ENCODE measurements around the gene SYT11.
"Not testable (repeated sequence)": the region's sequence is repeated elsewhere in the genome, so short reads cannot be mapped to it uniquely, and the experiment has no call there.

Gene SYT11

DNA sequence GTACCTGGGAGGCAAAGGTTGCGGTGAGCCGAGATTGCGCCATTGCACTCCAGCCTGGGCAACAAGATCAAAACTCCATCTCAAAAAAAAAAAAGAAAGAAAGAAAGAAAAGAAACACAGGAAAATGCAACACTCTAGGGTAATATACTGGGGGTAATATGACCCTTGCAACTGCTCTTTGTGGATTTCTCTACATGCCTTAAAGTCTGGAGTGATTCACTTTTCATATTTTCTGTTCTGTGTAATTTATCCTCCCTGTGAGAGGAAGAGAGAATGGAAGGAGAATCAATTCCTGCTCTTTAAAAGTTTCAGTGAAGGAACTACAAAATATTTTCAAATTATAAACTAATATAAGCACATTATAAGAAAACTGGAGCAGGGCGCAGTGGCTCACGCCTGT, 29.1 kb downstream of the SYT11 start:
- no peak for FAIRE-seq
- DNase-seq (ENCODE audit: insufficient read length) = no peak
- no peak for TF ChIP-seq POLR2A (IDR thresholded peaks at IDR 0.05; ENCODE audit: low read depth, low read length)
- no peak for TF ChIP-seq POLR2AphosphoS5 (IDR thresholded peaks at IDR 0.05; ENCODE audit: low read depth, low read length)
- no peak for TF ChIP-seq TAF1 (IDR thresholded peaks at IDR 0.05; ENCODE audit: borderline replicate concordance, low read depth, low read length)

DNA sequence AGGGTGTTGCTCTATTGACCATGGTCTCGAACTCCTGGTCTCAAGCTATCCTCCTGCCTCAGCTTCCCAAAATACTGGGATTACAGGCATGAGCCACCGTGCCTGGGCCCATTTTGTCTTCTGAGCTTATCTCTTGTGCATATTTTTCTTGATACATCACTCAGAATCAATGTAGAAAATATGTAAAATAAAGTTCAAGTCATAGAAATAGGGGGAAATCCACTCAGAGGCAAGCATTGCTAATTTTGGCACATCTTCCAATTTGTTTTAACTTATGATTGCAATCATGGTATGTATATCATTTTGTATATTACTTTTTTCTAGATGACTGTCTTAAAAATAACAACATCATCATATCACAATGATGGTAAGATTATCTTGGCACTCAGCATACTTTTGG, 30.2 kb downstream of the SYT11 start:
- FAIRE-seq (no peak), DNase-seq (ENCODE audit: insufficient read length) (no peak)
- no peak for TF ChIP-seq POLR2AphosphoS5 (IDR thresholded peaks at IDR 0.05; ENCODE audit: low read depth, low read length)
- TF ChIP-seq TAF1 (IDR thresholded peaks at IDR 0.05; ENCODE audit: borderline replicate concordance, low read depth, low read length) = no peak
- TF ChIP-seq POLR2A (IDR thresholded peaks at IDR 0.05; ENCODE audit: low read depth, low read length) = no peak

DNA sequence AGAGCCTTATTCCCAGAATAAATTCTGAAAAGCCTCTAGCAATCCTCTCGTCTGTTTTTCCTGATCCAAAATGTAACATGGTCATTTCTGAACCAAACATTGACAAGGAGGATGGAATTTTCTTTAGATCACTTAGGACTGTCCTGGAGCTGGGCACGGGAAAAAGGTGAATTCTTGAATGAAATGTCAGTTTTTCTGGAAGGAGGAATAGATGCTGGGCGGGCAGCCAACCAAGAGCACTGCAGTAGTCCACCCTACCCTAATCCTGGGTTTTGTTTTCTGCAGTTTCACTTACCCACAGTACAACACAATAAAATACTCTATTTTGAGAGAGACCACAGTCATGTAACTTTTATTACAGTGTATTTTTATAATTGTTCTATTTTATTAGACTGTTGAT, 30.9 kb downstream of the SYT11 start:
- FAIRE-seq (no peak), DNase-seq (ENCODE audit: insufficient read length) (no peak)
- TF ChIP-seq POLR2AphosphoS5 (IDR thresholded peaks at IDR 0.05; ENCODE audit: low read depth, low read length) (no peak), POLR2A (IDR thresholded peaks at IDR 0.05; ENCODE audit: low read depth, low read length) (no peak), TAF1 (IDR thresholded peaks at IDR 0.05; ENCODE audit: borderline replicate concordance, low read depth, low read length) (no peak)

DNA sequence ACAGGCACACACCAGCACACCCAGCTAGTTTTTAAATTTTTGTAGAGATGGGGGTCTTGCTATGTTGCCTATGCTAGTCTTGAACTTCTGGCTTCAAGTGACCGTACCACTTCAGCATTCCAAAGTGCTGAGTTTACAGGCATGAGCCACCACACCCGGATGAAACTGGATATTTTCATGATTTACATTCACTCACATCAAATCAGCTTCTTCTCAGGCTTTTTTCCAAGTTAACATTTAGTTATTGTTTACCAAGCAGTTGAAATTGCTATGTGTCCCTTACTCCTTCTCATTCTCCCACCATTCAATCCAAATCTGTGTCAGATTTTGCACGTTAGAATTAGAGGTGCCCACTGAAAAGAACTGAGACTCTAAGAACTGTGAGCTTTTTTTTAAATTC, 33.4 kb downstream of the SYT11 start:
- DNase-seq (ENCODE audit: insufficient read length) (no peak), FAIRE-seq (no peak)
- TF ChIP-seq POLR2A (IDR thresholded peaks at IDR 0.05; ENCODE audit: low read depth, low read length) (no peak), POLR2AphosphoS5 (IDR thresholded peaks at IDR 0.05; ENCODE audit: low read depth, low read length) (no peak), TAF1 (IDR thresholded peaks at IDR 0.05; ENCODE audit: borderline replicate concordance, low read depth, low read length) (no peak)

DNA sequence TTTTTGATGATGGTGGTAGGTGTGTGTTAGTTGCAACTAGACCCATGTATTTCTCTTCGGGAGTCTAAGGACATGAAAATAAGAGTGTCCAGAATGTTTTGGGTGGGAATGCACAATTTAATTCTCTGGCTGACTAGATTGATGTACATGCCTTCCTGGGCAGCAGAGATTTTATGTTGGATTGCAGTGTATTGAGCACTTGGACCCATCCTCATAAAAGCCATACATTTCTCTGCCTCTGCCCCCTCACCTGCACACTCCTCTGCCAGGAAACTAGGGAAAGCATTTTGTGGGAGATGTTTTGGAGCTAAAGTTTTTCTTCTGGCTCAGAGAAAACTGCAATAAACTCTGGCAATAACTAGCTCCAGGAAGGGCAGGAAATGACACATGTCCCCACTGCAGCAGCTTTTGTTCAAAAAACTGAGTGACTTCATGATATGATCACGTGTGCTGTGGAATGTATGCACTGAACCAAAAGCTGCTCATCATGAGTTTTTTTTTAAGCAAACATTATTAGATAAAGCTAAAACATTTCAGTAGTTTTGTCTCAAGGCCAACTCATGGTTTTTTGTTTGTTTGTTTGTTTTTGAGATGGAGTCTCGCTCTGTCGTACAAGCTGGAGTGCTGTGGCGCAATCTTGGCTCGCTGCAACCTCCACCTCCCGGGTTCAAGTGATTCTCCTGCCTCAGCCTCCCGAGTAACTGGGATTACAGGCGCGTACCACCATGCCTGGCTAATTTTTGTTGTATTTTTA, 34.2 kb downstream of the SYT11 start:
- no peak for TF ChIP-seq POLR2AphosphoS5 (IDR thresholded peaks at IDR 0.05; ENCODE audit: low read depth, low read length)
- TF ChIP-seq TAF1 (IDR thresholded peaks at IDR 0.05; ENCODE audit: borderline replicate concordance, low read depth, low read length) = no peak
- no peak for TF ChIP-seq POLR2A (IDR thresholded peaks at IDR 0.05; ENCODE audit: low read depth, low read length)
- FAIRE-seq = no peak
- DNase-seq (ENCODE audit: insufficient read length) = no peak

DNA sequence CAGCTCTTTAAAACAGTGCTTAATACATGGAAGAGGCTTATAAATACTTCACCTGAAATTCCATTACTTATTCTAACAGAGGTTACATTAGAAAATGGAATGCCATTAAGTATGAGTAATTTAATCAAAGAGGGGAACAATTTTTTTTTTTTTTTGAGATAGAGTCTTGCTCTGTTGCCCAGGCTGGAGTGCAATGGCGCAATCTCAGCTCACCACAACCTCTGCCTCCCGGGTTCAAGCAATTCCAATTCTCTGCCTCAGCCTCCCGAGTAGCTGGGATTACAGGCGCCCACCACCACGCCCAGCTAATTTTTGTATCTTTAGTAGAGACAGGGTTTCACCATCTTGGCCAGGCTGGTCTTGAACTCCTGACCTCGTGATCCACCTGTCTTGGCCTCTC, 36.2 kb downstream of the SYT11 start:
- DNase-seq (ENCODE audit: insufficient read length); FAIRE-seq: not testable (repeated sequence)

DNA sequence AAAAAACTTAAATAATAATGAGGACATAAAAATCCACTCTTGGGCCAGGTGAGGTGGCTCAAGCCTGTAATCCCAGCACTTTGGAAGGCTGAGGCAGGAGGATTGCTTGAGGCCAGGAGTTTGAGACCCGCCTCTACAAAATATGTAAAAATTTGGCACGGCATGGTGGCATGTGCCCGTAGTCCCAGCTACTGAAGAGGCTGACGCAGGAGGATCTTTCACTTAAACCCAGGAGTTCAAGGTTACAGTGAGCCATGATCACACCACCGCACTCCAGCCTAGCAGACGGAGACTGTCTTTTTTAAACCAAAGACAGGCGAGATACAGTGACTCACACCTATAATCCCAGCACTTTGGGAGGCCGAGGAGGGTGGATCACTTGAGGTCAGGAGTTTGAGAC, 37.1 kb downstream of the SYT11 start:
- not testable (repeated sequence) for DNase-seq (ENCODE audit: insufficient read length); FAIRE-seq

DNA sequence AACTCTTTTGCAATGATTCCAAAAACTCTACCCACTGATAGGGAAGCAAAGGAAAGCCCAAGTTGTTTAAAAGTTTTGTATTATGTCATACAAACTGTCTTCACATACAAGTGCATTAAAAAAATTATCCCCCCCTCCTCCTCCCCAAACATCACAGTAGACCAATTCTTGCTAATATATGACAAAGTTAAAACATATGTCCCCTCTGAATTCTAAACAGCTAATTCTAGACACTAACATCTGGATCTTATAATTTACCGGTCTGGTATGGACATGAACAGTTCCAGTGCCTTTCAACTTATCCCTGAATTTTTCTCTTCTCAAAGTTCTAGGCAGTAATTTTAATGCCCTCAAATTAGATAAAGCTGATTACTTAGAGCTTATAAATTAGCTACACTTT, 38.4 kb downstream of the SYT11 start:
- FAIRE-seq = no peak
- TF ChIP-seq POLR2A (IDR thresholded peaks at IDR 0.05; ENCODE audit: low read depth, low read length) (no peak), TAF1 (IDR thresholded peaks at IDR 0.05; ENCODE audit: borderline replicate concordance, low read depth, low read length) (no peak), POLR2AphosphoS5 (IDR thresholded peaks at IDR 0.05; ENCODE audit: low read depth, low read length) (no peak)

GRCh38 chr1:155898888-155899287, 39.5 kb downstream of the SYT11 start:
- DNase-seq (ENCODE audit: insufficient read length) (no peak), FAIRE-seq (no peak)
- TF ChIP-seq POLR2AphosphoS5 (IDR thresholded peaks at IDR 0.05; ENCODE audit: low read depth, low read length) (no peak), TAF1 (IDR thresholded peaks at IDR 0.05; ENCODE audit: borderline replicate concordance, low read depth, low read length) (no peak), POLR2A (IDR thresholded peaks at IDR 0.05; ENCODE audit: low read depth, low read length) (no peak)

More for the DNA sequence above, 38.4 kb downstream of the SYT11 start:
- DNase-seq (ENCODE audit: insufficient read length) = no peak

GRCh38 chr1:155899683-155900082, 40.3 kb downstream of the SYT11 start:
- FAIRE-seq (no peak), DNase-seq (ENCODE audit: insufficient read length) (no peak)
- no peak for TF ChIP-seq TAF1 (IDR thresholded peaks at IDR 0.05; ENCODE audit: borderline replicate concordance, low read depth, low read length)
- no peak for TF ChIP-seq POLR2A (IDR thresholded peaks at IDR 0.05; ENCODE audit: low read depth, low read length)
- no peak for TF ChIP-seq POLR2AphosphoS5 (IDR thresholded peaks at IDR 0.05; ENCODE audit: low read depth, low read length)

GRCh38 chr1:155900161-155900560, 40.8 kb downstream of the SYT11 start:
- no peak for FAIRE-seq
- TF ChIP-seq POLR2A (IDR thresholded peaks at IDR 0.05; ENCODE audit: low read depth, low read length) (no peak), POLR2AphosphoS5 (IDR thresholded peaks at IDR 0.05; ENCODE audit: low read depth, low read length) (no peak), TAF1 (IDR thresholded peaks at IDR 0.05; ENCODE audit: borderline replicate concordance, low read depth, low read length) (no peak)
- DNase-seq (ENCODE audit: insufficient read length) = no peak

DNA sequence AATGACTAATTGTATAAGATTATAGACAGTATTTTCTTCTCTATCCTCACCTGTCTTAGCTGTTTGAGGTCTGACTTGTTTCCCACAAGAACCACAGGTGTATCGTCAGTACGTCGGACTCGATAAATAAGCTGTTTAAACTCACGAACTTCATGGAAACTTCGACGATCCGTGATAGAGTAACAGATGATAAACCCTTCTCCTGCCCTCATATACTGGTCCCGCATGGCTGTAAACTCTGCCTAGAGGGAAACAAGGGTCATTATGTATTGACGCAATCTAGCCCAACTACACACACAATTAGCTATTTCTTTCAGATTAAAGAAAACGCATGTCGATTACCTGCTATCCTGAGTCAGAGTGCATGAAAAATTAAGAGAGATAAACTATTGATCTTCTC, 44.9 kb downstream of the SYT11 start:
- TF ChIP-seq TAF1 (IDR thresholded peaks at IDR 0.05; ENCODE audit: borderline replicate concordance, low read depth, low read length) (no peak), POLR2AphosphoS5 (IDR thresholded peaks at IDR 0.05; ENCODE audit: low read depth, low read length) (no peak), POLR2A (IDR thresholded peaks at IDR 0.05; ENCODE audit: low read depth, low read length) (no peak)
- DNase-seq (ENCODE audit: insufficient read length) (no peak), FAIRE-seq (no peak)

DNA sequence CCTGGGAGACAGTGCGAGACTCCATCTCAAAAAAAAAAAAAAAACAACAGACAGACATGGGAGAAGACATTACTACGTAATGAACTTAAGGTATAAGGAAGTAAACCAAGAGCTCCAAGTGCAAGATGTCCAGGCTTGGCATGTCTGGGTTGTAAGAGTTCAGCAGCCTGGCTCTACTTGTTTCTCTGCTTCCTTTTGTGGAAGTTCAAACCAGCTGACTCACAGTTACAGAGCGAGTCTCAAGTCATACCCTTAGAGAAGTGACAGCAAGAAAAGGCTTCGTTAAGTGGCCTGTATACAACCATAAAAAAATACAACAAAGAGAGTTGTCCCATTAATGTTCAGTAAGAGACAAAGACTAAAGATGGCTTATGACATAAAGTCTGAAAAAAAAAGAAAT, 50.5 kb downstream of the SYT11 start:
- TF ChIP-seq TAF1 (IDR thresholded peaks at IDR 0.05; ENCODE audit: borderline replicate concordance, low read depth, low read length) = no peak
- no peak for TF ChIP-seq POLR2A (IDR thresholded peaks at IDR 0.05; ENCODE audit: low read depth, low read length)
- no peak for TF ChIP-seq POLR2AphosphoS5 (IDR thresholded peaks at IDR 0.05; ENCODE audit: low read depth, low read length)
- FAIRE-seq = no peak
- DNase-seq (ENCODE audit: insufficient read length) = no peak

All from GM12892 (cell line).